ENCODE data around the gene CARD9.

DNA sequence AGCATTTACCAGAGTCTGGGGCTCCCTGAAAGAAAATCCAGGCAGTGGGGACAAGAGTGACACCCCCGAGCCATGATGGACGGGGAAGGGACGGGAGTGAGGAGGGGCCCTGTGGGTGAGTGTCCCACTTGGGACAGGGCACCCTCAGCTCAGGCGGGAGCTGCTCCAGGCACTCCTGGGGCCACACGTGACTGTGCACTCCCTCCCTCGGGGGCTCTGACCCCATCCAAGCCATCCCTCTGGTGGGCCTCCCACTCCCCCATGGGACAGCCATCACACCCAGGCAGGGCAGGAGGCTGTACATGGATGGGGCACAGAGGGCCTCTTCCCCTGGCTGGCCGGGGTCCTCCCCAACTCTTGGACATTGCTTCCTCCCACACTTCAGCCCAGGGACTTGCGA is 3.0 kb upstream of the CARD9 start:
- TF ChIP-seq, protein P1, sequence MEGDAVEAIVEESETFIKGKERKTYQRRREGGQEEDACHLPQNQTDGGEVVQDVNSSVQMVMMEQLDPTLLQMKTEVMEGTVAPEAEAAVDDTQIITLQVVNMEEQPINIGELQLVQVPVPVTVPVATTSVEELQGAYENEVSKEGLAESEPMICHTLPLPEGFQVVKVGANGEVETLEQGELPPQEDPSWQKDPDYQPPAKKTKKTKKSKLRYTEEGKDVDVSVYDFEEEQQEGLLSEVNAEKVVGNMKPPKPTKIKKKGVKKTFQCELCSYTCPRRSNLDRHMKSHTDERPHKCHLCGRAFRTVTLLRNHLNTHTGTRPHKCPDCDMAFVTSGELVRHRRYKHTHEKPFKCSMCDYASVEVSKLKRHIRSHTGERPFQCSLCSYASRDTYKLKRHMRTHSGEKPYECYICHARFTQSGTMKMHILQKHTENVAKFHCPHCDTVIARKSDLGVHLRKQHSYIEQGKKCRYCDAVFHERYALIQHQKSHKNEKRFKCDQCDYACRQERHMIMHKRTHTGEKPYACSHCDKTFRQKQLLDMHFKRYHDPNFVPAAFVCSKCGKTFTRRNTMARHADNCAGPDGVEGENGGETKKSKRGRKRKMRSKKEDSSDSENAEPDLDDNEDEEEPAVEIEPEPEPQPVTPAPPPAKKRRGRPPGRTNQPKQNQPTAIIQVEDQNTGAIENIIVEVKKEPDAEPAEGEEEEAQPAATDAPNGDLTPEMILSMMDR (conservative IDR thresholded peaks at IDR 0.05), result no peak
- TF ChIP-seq EZH2 (IDR thresholded peaks at IDR 0.05; ENCODE audit: low read depth), result no peak

All from PC-9 (cell line).